DMS53 (cell line): ENCODE results near the gene KLHL40.
A peak's percentile ranks its signal among the peaks of the same experiment; 100 is the strongest.

Source experiments
- DNase-seq: peaks from one replicate; lab custom pipeline; 2025; lab: John Stamatoyannopoulos, UW

The KLHL40 gene

DNA sequence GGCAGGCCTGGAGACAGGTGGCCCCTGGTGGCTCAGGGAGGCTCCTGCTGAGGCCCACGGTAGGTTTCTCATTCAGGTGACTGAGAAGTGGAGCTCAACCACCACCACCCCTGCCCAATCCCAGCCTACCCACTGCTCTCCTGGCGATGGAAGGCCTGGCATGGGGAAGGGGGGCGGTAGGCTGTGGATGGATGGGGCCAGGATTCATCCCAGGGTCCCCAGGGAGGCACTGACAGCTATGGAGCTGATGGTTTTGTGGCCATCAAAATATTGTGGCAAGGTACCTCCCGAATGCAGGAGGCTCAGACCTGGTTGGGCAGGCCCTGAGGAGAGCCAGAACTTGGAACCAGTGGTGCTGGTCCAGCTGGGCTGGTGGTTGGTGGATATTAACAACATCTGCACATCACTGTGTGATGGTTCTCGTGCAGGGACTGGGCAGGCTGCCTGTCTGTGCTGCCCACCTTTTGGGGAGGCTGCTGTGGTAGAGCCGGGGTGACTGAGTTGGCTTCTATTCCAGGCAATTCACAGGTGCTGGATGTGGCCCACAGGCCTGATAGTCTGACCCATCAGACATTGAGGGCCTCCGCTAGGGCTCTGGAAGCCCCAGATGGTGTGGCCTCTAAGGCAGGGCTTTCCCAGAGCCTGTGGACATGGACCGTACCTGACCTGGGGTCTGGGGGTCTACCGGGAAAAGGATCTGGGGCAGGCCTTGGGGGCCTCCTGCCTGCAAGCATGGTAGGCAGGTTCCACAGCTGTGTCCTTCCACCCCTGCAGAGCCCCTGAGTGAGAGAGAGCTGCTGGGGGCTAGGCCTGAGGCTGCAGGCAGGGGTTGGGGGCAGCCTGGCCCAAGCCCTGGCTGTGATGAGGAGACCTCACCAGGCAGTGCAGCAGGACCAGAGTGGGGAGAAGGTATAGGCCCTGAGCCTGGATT is 28.4 kb upstream of the KLHL40 start:
- DNase-seq, result no peak

DNA sequence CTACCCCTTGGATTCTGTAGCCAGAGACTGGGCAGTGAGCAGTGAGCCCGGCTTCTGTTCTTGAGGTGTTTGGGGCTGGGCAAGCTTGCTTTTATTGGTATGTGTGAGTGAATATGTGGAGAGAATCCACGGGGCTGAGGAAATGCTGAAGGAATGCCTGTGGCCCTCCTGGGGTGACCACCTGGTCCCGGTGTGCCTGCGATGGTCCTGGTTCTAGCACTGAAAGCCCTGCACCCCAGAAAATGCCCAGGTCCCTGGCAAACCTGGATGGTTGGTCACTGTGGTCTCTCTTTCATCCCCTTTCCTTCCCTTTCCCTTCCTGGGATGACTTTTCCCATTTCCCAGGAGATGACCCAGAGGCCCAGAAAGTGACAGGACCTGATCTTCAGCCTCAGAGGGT is 27.7 kb upstream of the KLHL40 start:
- no peak for DNase-seq

DNA sequence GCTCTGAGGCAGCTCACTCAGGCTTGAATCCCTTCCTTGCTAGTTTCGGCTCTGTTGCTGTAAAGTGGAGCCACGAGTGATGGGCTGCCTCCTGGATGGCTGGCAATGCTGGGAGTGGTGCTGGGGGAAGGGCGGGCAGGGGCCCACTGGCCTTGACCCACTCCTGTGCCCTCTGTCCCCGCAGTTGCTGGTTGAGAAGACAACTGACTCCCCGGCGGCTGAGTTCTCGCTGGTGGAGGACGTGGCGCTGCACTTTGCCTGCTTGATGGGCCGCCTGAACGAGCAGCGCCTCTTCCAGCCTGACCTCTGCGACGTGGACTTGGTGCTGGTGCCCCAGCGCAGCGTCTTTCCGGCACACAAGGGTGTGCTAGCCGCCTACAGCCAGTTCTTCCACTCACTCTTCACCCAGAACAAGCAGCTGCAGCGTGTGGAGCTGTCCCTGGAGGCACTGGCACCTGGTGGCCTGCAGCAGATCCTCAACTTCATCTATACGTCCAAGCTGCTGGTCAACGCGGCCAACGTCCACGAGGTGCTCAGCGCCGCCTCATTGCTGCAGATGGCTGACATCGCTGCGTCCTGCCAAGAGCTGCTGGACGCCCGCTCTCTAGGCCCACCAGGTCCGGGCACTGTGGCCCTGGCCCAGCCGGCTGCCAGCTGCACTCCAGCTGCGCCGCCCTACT is 27.1 kb upstream of the KLHL40 start:
- no peak for DNase-seq

DNA sequence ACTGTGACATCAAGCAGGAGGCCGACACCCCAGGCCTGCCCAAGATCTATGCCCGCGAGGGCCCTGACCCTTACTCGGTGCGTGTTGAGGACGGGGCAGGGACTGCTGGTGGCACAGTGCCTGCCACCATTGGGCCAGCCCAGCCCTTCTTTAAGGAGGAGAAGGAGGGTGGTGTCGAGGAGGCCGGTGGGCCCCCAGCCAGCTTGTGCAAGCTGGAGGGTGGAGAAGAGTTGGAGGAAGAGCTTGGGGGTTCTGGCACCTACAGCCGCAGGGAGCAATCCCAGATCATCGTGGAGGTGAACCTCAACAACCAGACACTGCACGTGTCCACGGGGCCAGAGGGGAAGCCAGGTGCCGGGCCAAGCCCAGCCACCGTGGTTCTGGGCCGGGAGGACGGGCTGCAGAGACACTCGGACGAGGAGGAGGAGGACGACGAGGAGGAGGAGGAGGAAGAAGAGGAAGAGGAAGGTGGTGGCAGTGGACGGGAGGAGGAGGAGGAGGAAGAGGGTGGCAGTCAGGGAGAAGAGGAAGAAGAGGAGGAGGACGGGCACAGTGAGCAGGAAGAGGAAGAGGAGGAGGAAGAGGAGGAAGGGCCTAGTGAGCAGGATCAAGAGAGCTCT is 26.5 kb upstream of the KLHL40 start:
- no peak for DNase-seq

DNA sequence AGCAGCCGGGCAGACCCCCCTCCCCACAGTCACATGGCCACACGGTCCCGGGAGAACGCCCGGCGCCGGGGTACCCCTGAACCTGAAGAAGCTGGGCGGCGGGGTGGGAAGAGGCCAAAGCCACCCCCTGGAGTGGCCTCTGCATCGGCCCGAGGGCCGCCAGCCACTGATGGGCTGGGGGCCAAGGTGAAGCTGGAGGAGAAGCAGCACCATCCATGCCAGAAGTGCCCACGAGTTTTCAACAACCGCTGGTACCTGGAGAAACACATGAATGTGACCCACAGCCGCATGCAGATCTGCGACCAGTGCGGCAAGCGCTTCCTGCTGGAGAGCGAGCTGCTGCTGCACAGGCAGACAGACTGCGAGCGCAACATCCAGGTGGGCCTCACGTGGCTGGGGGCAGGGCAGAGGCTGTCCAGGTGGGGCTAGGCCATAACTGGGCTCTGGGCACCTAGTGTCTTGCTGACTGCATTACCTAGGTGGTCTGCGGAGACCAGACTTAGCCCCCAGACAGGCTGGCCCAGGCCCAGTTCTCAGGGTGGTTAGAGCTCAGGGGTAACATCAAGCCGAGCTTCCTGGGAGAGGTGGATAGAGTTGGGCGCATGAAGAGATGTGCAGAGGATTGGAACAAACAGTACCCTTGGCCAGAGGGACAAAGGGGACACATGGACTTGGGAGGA is 25.7 kb upstream of the KLHL40 start:
- DNase-seq, result no peak

DNA sequence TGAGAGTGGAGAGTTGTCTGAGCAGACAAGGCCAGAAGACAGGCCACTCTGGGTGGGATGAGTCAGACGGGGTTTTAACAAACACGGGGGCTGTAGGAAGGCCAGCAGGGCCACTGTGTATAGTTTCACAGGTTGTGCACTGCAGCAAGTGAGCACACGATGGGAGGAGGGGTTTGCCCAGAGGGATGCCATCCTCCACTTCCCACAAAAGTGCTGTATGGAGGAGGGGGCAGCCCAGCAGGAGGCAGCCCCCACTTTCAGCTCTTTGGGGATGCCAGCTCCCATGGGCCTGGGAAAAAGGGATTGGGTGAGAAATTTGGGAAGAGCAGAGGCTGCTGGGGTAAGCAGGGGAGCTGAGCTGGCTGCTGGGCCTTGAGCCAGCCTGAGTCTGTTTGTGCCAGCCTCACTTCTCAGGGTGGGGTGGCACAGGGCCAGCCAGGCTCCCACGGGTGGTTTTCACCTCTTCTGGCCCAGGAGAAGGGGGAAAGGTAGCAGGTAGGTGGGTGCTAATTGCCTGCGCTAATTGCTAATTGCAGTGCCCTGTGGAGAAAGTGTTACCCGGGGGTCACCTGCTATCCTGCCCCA is 25.1 kb upstream of the KLHL40 start:
- no peak for DNase-seq

DNA sequence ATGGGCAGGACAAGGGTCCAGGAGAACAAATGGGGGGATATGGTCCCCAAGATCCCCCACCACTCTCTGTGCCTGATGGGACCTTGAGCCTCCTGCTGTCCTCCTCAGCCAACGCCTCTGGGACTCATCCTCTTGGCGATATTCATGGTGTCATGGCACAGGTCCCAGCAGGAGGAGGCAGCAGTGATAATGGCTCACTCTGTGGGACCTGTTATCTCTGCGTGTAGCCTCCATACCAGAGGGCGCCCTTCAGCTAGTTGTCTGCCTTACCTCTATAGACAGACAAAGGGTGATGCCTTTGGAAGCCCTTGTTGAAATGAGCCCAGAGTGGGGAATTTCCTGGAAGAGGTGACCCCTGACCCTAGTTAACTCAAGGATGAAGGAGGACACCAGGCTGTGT is 24.4 kb upstream of the KLHL40 start:
- peak; percentile 49 for DNase-seq

DNA sequence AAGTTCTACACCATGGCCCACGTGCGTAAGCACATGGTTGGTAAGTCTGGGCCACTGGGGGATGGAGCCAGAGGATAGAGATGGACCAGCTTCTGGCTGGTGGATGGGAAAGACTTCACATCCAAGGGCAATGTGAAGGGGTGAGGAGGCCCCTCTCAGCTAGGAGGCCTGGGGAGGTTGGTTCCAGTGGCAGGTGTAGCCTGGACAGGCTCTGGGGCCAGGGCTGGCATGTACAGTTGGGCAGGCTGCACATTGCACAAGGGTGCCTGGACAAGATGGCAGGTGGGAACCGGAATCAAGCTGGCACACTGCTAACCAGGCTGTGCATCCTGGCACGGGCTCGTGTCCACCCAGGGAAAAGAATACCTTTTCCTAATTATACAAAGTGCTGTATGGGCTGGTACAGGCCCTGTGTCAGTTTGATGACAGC is 23.7 kb upstream of the KLHL40 start:
- DNase-seq, result no peak

DNA sequence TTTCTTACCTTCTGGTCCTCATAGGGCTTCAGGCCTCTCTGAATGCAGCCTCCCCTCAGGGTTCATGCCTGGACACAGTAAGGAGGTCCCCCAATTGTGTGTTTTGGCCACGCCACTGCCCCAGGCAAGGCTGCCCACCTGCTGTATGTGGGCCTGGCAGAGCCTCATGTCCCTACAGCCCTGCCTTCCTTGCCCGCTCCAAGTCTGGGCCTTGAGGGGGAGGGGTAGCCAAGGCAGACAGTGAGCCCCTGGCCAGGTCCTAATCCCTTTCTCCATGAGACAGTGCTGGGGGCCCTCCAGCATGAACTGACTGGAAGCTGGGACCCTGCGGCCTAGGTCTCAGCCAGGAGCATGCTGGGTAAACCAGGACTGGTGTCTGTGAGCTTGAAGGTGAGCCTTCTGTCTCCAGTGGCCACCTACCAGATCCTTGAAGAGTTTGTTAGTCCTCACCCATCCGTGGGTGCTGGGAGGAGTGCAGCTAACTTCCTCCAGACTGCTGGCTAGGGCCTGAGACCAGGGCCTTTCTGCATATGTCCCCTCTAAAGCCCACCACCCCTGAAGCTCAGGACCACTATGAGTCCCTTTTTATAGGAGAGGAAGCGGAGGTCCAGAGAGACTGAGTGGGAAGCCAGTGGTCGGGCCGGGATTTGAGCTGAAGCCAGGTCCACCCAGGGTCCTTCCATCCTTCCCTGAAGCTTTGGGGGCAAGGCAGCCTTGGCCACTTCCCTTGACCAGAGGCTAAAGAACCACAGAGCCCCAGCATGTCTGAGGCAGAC is 23.1 kb upstream of the KLHL40 start:
- DNase-seq, result no peak

DNA sequence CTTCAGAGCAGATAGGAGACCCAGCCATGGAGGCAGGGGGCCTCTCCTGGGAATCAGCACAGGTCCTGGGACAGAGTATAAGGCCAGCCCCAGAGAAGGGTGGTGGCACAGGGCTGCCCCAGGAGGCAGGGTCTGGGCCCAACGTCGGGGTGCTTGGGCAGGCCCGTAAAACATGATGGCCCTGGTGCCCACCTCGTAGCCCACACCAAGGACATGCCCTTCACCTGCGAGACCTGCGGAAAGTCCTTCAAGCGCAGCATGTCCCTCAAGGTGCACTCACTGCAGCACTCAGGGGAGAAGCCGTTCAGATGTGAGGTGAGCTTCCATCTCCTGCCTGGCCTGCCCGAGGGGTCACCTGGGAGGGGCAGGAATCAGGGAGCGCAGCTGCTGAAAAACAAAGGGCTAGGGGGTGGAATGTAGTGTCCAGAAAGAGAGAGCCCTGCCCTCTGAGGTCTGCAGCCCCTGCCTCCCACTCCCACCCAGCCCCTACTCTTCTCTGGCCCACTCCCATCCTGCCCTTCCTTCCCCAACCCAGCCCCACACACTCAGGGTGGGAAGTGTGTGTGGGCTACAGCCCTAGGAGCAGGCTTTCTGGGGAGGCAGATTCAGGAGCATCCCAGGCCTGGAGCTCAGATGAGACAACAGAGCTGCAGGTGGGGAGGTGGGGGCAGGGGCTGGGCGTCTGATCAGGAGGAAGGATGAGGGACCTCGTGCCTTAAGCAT is 22.4 kb upstream of the KLHL40 start:
- DNase-seq, result no peak

DNA sequence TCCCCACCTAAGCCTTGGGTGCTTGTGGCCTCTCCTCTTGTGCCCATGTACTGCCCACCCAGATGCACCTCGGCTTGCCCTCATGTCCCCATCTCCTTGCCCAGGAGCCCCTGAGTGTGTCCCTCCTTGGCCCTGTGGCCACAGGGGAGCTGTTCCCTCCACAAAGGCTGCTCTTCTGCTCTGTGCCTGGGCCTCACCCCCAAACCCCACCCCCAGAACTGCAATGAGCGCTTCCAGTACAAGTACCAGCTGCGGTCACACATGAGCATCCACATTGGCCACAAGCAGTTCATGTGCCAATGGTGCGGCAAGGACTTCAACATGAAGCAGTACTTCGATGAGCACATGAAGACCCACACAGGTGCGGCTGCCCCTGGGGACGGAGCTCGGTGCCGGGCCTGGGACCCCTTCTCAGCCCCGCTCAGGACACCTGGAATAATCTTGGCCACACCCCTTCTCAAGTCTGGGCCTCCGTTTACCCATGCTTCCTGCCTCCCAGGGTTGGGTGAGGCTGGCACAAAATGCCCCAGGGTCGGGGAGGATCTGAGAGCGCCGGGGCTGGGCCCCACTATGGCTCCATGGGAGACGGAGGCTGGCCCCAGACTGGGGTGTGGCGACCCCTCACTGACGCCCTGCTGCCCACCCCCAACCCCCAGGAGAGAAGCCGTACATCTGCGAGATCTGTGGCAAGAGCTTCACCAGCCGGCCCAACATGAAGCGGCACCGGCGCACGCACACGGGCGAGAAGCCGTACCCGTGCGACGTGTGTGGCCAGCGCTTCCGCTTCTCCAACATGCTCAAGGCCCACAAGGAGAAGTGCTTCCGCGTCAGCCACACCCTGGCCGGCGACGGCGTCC is 21.5 kb upstream of the KLHL40 start:
- DNase-seq, result peak; percentile 51

DNA sequence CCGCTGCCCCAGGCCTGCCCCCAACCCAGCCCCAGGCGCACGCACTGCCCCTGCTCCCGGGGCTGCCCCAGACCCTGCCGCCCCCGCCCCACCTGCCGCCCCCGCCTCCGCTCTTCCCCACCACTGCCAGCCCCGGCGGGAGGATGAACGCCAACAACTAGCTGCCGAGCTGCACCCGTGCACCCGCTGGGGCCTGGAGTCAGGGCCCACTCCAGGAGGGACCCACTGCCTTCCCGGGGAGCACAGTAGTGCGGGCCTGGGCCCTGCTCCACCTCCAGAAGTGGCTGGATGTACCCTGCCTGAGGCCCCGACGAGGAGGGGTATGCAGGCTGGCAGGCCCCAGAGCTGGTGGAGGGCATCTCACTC is 20.9 kb upstream of the KLHL40 start:
- no peak for DNase-seq

DNA sequence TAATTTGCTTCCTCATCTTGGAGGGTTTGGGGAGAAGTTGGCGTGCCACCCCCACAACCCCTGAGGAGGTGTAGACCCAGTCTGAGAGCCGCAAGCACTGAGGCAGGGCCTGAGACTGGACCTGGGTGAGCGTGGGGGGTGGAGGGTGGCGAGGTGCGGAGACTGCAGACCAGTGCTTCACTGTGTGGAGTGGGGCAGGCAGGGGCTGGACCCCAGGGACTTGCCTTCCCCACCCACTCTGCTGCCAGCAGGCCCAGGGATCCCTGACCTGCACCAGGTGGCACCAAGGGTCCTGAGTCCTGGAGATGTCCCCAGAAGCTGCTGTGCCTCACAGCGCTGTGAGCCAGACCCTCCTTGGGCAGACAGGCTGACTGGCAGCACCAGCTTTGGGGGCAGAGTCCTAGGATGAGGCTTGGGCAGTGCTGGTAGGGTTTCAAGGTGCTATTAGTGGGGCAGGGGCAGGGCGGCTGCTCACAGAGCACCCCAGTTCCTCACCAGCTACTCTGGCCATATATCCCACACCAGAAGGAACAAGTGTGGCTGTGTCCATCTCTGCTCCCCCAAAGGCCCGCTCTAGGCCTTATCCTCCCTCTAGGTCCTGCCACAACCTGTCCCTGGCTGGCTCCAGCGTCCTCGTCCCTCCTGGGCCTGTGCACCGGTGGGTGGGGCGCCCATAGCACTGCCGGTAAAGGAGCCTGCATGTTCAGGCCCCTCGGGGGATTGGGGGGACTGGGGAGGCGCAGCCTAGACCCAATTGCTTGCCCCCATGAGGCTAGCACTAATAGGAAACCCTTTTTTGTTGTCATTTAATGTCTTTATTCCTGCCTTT is 20.1 kb upstream of the KLHL40 start:
- DNase-seq, result no peak

DNA sequence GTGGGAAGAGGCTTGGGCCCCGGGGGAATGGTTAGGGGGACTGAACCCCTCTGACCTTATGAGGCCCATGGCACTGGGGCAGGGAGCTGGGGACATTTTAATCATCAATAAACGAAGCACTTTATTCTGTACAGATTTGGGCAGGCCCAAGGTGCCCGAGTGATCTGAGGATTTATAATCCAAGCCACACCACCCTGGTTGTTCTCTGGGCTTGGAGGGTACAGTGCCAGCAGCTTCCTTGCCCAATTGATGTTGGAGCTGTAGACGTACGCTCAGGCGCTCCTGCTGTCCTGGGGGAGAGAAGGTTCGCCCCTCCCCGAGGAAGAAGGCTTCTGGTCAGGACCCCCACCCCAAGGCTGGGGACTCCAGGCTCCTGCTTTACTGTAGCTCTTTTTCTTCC is 19.3 kb upstream of the KLHL40 start:
- no peak for DNase-seq

DNA sequence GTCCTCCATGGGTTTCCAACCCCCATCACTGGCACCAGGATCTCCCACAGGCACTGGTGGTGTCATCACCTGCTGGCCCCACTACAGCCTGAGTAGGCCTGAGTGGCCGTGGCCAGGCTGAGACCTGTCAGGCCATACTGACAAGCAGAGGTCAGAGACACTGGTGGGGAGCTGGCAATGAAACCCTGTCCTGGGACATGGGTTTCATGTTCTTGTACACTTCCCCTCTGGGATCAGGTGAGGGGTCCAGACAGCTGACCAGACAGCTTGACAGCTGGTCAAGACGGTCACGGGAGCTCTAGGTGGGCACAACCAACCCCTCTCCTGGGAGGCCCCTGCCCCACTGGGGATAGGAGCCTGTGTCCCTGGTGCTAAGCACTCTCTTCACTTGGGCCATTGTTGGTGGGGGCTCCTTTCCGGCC is 18.7 kb upstream of the KLHL40 start:
- no peak for DNase-seq

DNA sequence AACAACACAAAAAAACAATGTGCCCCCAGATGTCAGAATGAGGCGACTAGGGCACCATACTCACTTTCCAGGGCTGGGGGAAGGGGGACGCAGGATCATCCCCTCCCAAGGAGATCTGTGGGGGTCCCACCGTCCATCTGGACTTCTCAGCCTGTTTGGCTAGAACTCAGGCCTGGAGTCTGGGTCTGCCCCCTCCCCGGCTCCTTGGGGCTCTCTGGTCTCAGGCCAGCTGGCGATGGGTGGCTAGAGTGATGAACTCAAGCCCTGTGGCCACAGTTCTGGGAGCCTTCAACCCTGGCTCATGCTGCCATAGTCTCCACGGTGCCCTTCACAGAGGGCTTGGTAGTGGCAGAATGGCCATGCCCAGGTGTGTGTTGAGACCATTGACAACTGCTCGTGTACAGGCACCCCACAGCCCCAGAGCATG is 18.2 kb upstream of the KLHL40 start:
- no peak for DNase-seq

DNA sequence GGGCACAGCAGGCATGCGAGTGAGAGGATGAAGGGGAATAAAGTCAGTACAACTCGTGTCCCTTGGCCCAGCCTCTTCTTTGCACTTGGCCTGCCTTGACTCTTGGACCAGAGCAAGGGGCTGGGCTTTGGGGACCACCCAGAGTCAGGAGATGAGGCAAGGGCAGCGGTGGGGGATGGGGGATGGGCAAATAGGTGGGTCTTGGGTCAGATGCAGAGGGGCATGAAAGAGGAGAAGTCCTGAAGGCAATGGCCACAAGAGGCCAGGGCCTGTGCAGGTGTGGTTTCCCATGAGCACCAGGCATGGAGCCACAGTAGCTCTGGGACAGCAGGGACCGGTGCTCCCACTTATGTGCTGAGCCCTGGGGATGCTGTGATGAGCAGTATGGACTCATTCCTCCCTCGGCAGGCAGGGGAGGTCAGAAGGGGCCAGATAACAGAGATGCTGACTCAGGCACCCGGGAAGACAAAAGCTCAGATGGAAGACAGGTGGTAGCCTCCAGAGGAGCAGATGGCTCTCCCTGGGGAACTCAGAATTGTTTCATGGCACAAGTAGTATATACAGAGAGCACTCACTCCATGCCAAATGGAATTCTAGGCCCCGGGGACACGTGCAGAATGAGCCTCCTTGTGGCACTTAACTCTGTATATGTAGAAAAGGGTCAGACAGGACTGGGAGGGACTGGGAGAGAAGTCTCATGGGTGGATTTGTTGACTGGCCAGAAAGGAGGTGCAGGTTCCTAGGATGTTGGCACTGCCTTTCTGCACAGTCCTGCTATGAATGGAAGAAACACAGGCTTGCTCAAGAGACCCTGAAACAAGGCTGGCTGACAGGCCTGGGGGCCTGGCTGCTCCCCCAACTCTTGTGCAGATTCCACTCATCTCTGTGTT is 17.6 kb upstream of the KLHL40 start:
- peak; percentile 26 for DNase-seq

DNA sequence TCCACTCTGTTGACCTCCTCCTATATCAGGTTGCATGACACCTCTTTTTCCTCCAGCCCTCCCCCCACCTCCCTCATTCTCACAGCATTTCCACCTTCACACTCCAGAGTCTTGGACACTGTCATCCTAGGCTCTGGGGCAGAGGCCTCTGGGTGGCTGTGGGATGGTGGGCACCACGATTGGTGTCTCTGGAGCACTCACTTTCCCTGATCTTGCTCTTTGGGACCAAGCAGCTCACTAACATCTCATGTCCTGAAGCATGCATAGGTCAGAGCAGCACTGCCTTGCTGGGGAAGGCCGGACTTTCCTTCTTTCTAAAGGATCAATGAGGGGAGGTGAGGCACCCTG is 16.9 kb upstream of the KLHL40 start:
- no peak for DNase-seq
